Lung (tissue), 12 donors: ENCODE data around the gene PODXL2. TPM values are rescaled to one million over a fixed set of nuclear protein-coding genes. Genes with fewer than 3 reads are reported as not detected.

Experiments
- ATAC-seq: fragments of 200-7000 bp; cut with Tn5 transposase; one replicate; pipeline ENCODE4 v1.9.1; 2020; ENCODE audit warnings: moderate number of reproducible peaks; ENCODE audit not compliant: insufficient read depth, low FRiP score
- DNase-seq, 3 donors: peaks; one replicate each; pipeline ENCODE4 v3.0.0-alpha.2; 2013 to 2017
- H3K27ac ChIP-seq, 2 donors: one replicate each; pipeline ENCODE4 v1.5.1; 2013; ENCODE audit warnings: mild to moderate bottlenecking in 2 of 2, moderate library complexity in 2 of 2, control low read depth in 1 of 2, inconsistent platforms in 1 of 2, low read depth in 1 of 2, low read length in 1 of 2
- H3K27me3 ChIP-seq, 3 donors: one replicate each; pipeline ENCODE4 v1.5.1; 2013; ENCODE audit warnings: low read length in 2 of 3; ENCODE audit not compliant: control insufficient read depth in 3 of 3, insufficient read depth in 3 of 3
- H3K36me3 ChIP-seq, 4 donors: one replicate each; pipeline ENCODE4 v1.5.1; 2013; ENCODE audit warnings: low read length in 4 of 4, mild to moderate bottlenecking in 1 of 4, moderate library complexity in 1 of 4; ENCODE audit not compliant: control insufficient read depth in 4 of 4, insufficient read depth in 4 of 4
- H3K4me1 ChIP-seq, 5 donors: one replicate each; pipeline ENCODE4 v1.5.1; 2013; ENCODE audit warnings: low read length in 5 of 5, mild to moderate bottlenecking in 2 of 5, moderate library complexity in 1 of 5; ENCODE audit not compliant: control insufficient read depth in 5 of 5, insufficient read depth in 5 of 5
- H3K4me3 ChIP-seq: one replicate; pipeline ENCODE4 v1.5.1; 2013; ENCODE audit warnings: mild to moderate bottlenecking, control low read depth, moderate library complexity
- H3K9ac ChIP-seq, 2 donors: one replicate each; pipeline ENCODE4 v1.5.1; 2013; ENCODE audit warnings: low read length in 2 of 2, control low read depth in 1 of 2; ENCODE audit not compliant: insufficient read depth in 1 of 2
- H3K9me3 ChIP-seq, 4 donors: one replicate each; pipeline ENCODE4 v1.5.1; 2013; ENCODE audit warnings: low read length in 3 of 4, mild to moderate bottlenecking in 1 of 4, moderate library complexity in 1 of 4; ENCODE audit not compliant: control insufficient read depth in 4 of 4, insufficient read depth in 3 of 4
- CTCF ChIP-seq: IDR thresholded peaks from 2 replicates; pipeline ENCODE4 v1.5.1; 2012; ENCODE audit warnings: mild to moderate bottlenecking; ENCODE audit errors: control extremely low read depth, extremely low read depth
- WGBS, 2 donors: extraction: QIAGEN DNeasy Blood & Tissue Kit; methylation state at CpG; one replicate each; pipeline ENCODE4 v1.1.7; 2013; 5-methylcytosine and 5-hydroxymethylcytosine counted together
- polyA plus RNA-seq, 2 donors: library from polyadenylated mRNA; stranded (reverse); fragments of 200-250 nt; gene quantifications; one replicate each; pipeline ENCODE4 v1.2.1, GENCODE V29; 2013
- total RNA-seq, 2 donors: library from RNA; depleted of rRNA in 1 of 2; stranded (reverse); fragments of >200 nt in 1 of 2; gene quantifications; one replicate each; pipeline ENCODE4 v1.2.1, GENCODE V29; 2014 to 2021
- donor health status: control.
- donor health status: control.
- donor health status: Bipolar disorder and iron deficiency.
- donor health status: healthy.
- donor health status: DM: yes; HTN: yes; CAD: no.

Gene PODXL2
- total and polyA plus RNA-seq, 4 donors: 3.1 to 7.3 (median 4.6) TPM

- H3K9me3 ChIP-seq: no peaks in the 10 kb centered on the region
- no peak overlapping the region for H3K9ac ChIP-seq
- TF ChIP-seq CTCF: no peak
- no peak overlapping the region for H3K27ac ChIP-seq
- no peaks in the 10 kb centered on the region for H3K4me1 ChIP-seq
- no peaks in the 10 kb centered on the region for H3K36me3 ChIP-seq
- no peaks in the 10 kb centered on the region for H3K27me3 ChIP-seq
- ATAC-seq (no peak), DNase-seq (no peak)
- no peak overlapping the region for H3K4me3 ChIP-seq
- WGBS, 2 donors: 72 to 74% methylated on average over 5 of the region's 5 CpGs
Measured at GRCh38 chr3:127644641-127645370, 15.8 kb downstream of the PODXL2 start.

- ATAC-seq (no peak), DNase-seq (no peak)
- TF ChIP-seq CTCF: no peak
- H3K36me3 ChIP-seq: no peaks in the 10 kb centered on the region
- no peak overlapping the region for H3K27ac ChIP-seq
- H3K9ac ChIP-seq: no peak overlapping the region
- H3K9me3 ChIP-seq: no peaks in the 10 kb centered on the region
- H3K4me3 ChIP-seq: no peak overlapping the region
- WGBS, 2 donors: 94 to 96% methylated on average over 8 of the region's 8 CpGs
- H3K4me1 ChIP-seq: no peaks in the 10 kb centered on the region
- H3K27me3 ChIP-seq: no peaks in the 10 kb centered on the region
Measured at GRCh38 chr3:127645371-127646015, 16.5 kb downstream of the PODXL2 start.

- ATAC-seq: no peak
- H3K36me3 ChIP-seq: no peaks in the 10 kb centered on the region
- DNase-seq: no peak
- TF ChIP-seq CTCF: no peak
- H3K4me1 ChIP-seq: no peaks in the 10 kb centered on the region
- no peak overlapping the region for H3K27ac ChIP-seq
- WGBS, 2 donors: 94 to 96% methylated on average over 10 of the region's 10 CpGs
- H3K27me3 ChIP-seq: no peaks in the 10 kb centered on the region
- H3K9me3 ChIP-seq: no peaks in the 10 kb centered on the region
- no peak overlapping the region for H3K4me3 ChIP-seq
- H3K9ac ChIP-seq: no peak overlapping the region
Measured at GRCh38 chr3:127646501-127647046, 17.6 kb downstream of the PODXL2 start.
